ENCODE results near the gene PNMA6A. TPM values are rescaled to one million over a fixed set of nuclear protein-coding genes. Genes with fewer than 3 reads are reported as not detected.
"Not testable (repeated sequence)": the region's sequence is repeated elsewhere in the genome, so short reads cannot be mapped to it uniquely, and the experiment has no call there.

Gene PNMA6A
- 1.7 and 2.9 TPM in 2 replicates for total RNA-seq (2014; rRNA removed; shearing (Covaris generic))
- 6.8 and 9.2 TPM in 2 replicates for polyA plus RNA-seq (2014; cell fraction: nucleus; rRNA removed)

DNA sequence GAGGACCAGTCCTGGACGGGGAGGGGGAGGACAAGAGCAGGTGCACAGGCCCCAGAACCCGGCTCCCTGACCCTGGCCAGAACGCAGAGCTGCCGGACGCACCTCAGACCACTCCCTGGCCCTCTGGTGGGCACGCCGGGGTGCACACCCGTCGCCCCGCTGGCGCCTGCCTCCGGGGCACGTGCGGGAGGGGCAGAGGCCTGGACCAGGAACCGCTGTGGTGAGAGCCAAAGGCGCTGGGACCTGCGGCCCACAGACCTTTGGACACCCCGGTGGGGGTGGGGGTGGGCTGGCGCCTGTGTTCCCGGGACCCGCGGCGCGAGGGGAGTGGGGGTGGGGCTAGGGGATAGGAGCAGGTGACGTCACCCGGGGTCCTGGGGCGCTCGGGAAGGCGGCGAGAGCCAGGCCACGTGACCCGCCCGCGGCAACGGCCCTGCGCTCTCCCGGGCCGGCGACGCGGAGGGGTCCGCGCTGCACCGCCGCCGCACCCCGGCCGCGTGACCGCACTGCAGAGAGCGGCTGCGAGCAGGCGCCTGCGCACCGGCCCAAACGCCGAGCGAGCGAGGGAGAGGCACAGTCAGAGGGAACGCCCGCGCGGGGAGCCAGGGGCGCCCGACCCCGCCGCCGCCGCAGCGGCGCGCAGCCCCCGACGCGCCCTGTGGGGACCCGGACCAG lies at the start of gene PNMA6A:
Gene PNMA6A (plus strand): TSS at position 546 of the 675 bp plus-strand sequence. CDS start 609 bp downstream, outside the sequence.
- DNase-seq (ENCODE audit: extremely low read depth, low read depth) = not testable (repeated sequence)

DNA sequence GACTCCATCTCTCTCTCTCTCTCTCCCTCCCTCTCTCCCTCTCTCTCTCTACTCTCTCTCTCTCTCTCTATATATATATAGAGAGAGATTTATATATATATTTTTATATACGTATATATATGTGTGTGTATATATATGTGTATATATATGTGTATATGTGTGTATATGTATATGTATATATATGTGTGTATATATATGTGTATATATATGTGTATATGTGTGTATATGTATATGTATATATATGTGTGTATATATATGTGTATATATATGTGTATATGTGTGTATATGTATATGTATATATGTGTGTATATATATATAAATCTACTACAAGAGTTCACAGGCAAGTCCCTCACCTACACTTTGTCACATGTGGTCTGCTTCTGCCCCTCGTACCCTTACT lies 45.8 kb upstream of the PNMA6A start:
- not testable (repeated sequence) for DNase-seq (ENCODE audit: extremely low read depth, low read depth)

GRCh38 chrX:153028487-153028886 lies 43.8 kb upstream of the PNMA6A start:
- DNase-seq (ENCODE audit: extremely low read depth, low read depth) = not testable (repeated sequence)

DNA sequence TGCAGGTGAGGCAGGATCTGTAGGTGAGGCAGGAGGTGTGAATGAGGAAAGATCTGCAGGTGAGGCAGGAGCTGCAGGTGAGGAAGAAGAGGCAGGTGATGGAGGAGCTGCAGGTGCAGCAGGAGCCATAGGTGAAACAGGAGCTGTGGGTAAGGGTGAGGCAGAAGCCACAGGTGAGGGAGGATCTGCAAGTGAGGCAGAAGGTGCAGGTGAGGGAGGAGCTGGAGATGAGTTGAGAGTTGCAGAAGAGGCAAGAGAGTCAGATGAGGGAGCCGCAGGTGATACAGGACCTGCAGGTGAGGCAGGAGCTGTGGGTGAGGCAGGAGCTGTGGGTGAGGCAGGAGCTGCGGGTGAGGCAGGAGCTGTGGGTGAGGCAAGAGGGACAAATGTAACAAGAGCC lies 43.1 kb upstream of the PNMA6A start:
- DNase-seq (ENCODE audit: extremely low read depth, low read depth) = no peak

DNA sequence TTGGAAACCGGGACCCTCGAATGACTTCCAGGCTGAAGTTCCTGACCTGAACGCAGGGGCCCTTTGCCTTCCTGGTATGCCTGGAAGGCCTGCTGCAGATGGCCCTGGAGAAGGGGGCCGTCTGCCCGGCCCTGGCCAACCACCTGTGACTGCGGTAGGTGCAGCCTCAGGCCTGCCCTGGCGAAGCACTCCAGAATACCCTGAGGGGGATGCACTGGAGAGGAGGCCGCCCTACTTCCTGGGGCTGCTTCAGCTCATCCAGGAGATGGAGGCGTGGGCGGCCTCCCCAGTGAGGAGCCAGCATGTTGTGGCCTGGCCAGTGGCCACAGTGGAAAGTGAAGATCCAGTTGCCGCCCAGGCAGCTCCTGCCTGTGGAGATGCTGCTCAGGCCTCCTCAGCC lies 42.4 kb upstream of the PNMA6A start:
- no peak for DNase-seq (ENCODE audit: extremely low read depth, low read depth)

- no peak for DNase-seq (ENCODE audit: extremely low read depth, low read depth)
These were observed 41.5 kb upstream of the PNMA6A start for GRCh38 chrX:153030801-153031200.

GRCh38 chrX:153032397-153033118 lies 39.7 kb upstream of the PNMA6A start:
- DNase-seq (ENCODE audit: extremely low read depth, low read depth) = peak; percentile 56

DNA sequence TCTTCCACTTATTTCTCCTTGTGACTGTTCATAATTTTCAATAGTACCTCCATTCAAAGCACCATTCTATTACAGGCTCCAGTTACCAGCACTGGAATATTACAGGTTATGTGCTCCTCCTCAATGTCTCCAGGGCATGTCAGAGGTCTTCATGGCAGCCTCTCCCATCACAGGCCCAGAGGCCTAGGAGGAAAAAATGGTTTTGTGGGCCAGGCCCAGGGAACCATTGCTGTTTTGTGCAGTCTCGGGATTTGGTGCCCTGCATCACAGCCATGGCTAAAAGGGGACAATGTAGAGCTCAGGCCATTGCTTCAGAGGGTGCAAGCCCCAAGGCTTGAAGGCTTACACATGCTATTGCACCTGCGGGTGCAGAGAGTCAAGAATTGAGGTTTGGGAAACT lies 23.2 kb upstream of the PNMA6A start:
- DNase-seq (ENCODE audit: extremely low read depth, low read depth) = no peak

DNA sequence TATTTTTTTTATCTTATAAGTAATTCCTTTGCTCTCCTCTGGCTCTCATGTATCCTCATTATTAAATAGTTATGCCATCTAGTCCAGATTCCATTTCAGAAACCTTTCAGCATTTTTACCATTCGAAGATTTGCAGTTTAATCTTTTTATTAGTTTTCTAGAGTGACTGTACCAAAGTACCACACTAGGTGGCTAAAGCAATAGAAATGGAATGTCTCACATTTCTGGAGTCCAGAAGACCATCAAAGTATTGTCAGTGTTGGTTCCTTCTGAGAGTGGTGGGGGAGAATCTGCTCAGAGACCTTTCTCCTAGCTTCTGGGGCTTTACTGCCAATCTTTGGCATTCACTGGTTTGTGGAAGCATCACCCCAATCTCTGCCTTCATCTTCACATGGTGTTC lies 19.7 kb upstream of the PNMA6A start:
- DNase-seq (ENCODE audit: extremely low read depth, low read depth) = no peak

DNA sequence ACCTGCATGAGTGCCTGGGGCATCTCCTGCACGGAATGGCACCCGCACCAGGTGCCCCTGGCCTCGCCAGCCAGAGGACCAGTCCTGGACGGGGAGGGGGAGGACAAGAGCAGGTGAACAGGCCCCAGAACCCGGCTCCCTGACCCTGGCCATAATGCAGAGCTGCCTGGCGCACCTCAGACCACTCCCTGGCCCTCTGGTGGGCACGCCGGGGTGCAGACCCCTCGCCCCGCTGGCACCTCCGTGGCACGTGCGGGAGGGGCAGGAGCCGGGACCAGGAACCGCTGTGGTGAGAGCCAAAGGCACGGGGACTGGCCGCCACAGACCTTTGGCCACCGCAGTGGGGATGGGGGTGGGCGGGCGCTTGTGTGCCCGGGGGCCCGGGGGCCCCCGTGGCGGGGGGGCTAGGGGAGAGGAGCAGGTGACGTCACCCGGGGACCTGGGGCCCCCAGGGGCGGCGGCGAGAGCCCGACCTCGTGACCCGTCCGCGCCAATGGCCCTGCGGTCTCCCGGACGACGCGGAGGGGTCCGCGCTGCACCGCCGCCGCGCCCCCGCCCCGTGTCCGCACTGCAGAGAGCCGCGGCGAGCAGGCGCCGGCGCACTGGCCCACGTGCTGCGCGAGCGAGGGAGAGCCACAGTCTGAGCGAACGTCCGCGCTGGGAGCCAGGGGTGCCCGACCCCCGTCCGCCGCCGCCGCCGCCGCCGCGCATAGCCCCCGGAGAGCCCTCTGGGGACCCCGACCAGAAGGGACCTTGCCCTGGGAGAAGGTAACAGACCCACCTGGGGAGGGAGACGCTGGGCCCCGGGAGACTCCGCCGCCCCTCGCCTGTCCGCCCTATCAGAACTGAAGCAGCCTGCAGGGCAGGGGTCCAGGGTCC lies 16.1 kb upstream of the PNMA6A start, which contains the start of gene PNMA3:
Gene PNMA3 (plus strand): TSS at position 600 of the 879 bp plus-strand sequence. CDS start 586 bp downstream, outside the sequence.
- no peak for DNase-seq (ENCODE audit: extremely low read depth, low read depth)

DNA sequence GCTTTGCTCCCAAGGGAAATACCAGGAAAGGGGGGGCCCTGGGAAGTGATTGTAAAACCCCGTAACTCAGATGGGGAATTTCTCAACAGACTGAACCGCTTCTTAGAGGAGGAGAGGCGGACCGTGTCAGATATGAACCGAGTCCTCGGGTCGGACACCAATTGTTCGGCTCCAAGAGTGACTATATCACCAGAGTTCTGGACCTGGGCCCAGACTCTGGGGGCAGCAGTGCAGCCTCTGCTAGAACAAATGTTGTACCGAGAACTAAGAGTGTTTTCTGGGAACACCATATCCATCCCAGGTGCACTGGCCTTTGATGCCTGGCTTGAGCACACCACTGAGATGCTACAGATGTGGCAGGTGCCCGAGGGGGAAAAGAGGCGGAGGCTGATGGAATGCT lies 15.0 kb upstream of the PNMA6A start:
- DNase-seq (ENCODE audit: extremely low read depth, low read depth) = no peak

DNA sequence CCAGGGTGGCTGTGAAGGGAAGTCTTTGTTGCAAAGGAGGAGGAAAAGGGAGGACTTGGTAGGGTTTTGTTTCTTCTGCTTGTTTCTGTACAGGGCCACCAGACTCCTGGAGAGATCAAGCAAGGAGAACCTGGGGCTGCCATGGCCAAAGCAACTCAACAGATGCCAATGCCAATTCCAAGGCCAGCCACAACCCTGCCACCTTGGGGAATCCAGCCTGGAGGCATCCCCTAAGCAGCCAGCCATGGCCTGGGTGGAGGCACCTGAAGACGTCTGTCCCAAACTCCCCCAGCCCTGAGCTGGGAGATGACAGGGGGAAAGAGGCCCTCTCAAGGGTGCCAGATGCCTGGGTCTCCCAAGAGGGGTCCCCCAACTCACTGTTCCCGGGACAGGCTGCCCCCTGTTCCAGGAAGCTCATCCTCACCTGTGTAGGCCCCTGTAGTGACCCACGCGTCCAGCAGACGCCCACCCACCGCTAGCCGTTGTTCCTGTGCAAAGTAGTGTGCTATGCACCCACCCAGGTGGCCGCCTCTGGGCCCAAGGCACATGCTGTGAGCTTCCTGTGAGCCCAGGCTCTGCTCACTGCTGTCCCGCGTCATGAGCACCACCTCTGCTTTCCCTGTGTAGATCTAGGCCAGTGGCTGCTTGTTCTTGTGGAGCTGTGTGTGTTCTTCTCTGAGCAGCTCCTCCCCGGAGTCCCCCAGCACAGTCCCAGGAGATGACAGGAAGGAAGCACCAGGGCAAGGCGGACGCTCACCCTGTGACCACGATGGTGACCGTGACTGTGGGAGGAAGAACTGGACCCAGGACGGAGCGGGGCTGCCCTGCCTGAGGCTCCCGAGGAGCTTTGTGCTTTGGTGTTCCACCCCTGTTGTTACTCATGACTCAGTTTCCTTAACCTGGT lies 12.8 kb upstream of the PNMA6A start:
- no peak for DNase-seq (ENCODE audit: extremely low read depth, low read depth)

- no peak for DNase-seq (ENCODE audit: extremely low read depth, low read depth)
These were observed 12.2 kb upstream of the PNMA6A start for GRCh38 chrX:153060095-153060445.

DNA sequence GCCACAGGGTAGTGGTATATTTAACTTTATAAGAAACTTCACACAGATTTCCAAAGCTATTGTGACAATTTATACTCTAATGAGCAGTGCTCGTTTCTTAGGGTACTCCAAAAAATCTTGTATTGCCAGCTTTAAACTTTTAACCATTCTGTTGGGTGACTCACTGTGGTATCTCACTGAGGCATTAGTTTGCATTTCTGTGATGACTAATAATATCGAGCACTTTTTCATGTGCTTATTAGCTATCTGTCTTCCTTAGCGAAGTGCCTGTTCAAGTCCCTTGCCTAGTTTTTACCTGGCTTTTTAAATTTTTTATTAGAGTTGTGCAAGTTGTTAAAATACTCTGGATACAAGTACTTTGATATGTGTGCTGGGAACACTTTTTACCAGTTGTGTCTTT lies 10.5 kb upstream of the PNMA6A start:
- no peak for DNase-seq (ENCODE audit: extremely low read depth, low read depth)

DNA sequence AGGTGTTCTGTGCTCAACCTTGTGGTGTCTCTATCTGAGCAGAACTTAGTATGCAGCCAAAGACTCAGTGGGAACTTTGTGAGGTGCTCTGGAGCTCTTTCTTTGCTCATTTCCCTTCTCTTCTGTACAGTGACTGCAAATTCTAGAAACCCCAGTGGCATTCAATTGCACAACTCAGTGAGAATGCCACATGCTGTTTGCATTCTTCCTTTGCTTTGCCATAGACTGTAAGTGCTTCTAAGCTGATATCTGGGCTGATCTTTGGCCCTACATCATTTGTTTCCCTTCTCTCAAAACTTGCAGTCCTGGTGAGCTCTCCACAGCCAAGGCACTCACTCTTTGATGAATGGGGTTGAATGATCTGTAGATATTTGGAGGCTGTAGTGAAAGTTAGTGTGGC lies 8.9 kb upstream of the PNMA6A start:
- no peak for DNase-seq (ENCODE audit: extremely low read depth, low read depth)

DNA sequence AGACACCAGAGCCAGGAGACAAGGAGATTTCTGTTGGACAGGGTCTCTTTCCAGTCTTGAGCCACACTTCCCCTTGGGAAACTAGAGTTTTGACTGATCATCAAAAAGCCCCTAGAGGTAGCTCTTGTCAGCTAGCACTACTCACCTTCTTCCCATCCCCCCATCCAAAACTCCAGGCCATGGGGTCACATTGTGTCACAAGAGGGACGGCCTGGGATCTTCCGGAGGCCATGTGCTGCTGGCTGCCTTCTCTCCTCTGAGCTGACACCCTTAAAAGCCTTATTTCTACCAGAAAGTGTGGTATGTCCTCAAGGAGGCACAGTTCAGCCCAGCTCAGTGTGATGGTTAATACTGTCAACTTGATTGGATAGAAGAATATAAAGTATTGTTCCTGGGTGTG lies 8.2 kb upstream of the PNMA6A start:
- DNase-seq (ENCODE audit: extremely low read depth, low read depth) = no peak

- DNase-seq (ENCODE audit: extremely low read depth, low read depth) = no peak
These were observed 6.9 kb upstream of the PNMA6A start for GRCh38 chrX:153065389-153065788.

GRCh38 chrX:153066402-153066801 lies 5.9 kb upstream of the PNMA6A start:
- DNase-seq (ENCODE audit: extremely low read depth, low read depth) = not testable (repeated sequence)

DNA sequence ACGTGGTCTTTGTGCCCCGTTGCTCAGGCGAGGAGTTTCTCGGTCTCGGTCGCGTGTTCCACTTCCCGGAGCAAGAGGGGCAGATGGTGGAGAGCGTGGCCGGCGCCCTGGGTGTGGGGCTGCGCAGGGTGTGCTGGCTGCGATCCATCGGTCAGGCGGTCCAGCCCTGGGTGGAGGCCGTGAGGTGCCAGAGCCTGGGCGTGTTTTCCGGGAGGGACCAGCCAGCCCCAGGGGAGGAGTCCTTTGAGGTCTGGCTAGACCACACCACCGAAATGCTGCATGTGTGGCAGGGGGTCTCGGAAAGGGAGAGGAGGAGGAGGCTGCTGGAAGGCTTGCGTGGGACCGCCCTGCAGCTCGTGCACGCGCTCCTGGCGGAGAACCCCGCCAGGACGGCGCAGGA lies 1.1 kb downstream of the PNMA6A start:
- DNase-seq (ENCODE audit: extremely low read depth, low read depth) = not testable (repeated sequence)

GRCh38 chrX:153074262-153074899 lies 2.1 kb downstream of the PNMA6A start:
- DNase-seq (ENCODE audit: extremely low read depth, low read depth) = no peak

All from NCI-H460 (cell line).